NB4 (cell line): ENCODE measurements around the gene DNAH8.

ENCODE experiments used
- DNase-seq: peaks from one replicate; pipeline ENCODE4 v3.0.0; 2010; ENCODE audit warnings: low read depth
- H3K4me3 ChIP-seq: one replicate; pipeline ENCODE4 v1.5.1; 2011; ENCODE audit warnings: mild to moderate bottlenecking, low read depth, low read length, moderate library complexity
- CTCF ChIP-seq: IDR thresholded peaks from one replicate; pipeline ENCODE4 v1.5.1; 2012; ENCODE audit warnings: low read depth, low read length
- MAX ChIP-seq: IDR thresholded peaks from 2 replicates; pipeline ENCODE4 v1.6.1; 2011; ENCODE audit warnings: low read depth, low read length
- MYC ChIP-seq: IDR thresholded peaks from 2 replicates; pipeline ENCODE4 v1.6.1; 2011; ENCODE audit warnings: low read depth, low read length
- POLR2A ChIP-seq: IDR thresholded peaks from 2 replicates; pipeline ENCODE4 v1.6.1; 2011; ENCODE audit warnings: mild to moderate bottlenecking; ENCODE audit not compliant: insufficient read length; ENCODE audit errors: extremely low read depth

The DNAH8 gene

GRCh38 chr6:38929560-38929959, 214.4 kb downstream of the DNAH8 start:
- TF ChIP-seq MYC (no peak), MAX (no peak), POLR2A (no peak), CTCF (no peak)
- DNase-seq, result no peak
- no peak overlapping the region for H3K4me3 ChIP-seq

GRCh38 chr6:38933426-38933825, 218.3 kb downstream of the DNAH8 start:
- no peak overlapping the region for H3K4me3 ChIP-seq
- no peak for TF ChIP-seq MAX
- peak; percentile 21 for TF ChIP-seq CTCF
- DNase-seq, result peak; percentile 39

- TF ChIP-seq CTCF (no peak), MYC (no peak), POLR2A (no peak), MAX (no peak)
- no peak for DNase-seq
- H3K4me3 ChIP-seq, result no peak overlapping the region
These were observed 219.9 kb downstream of the DNAH8 start for GRCh38 chr6:38935051-38935450.

- TF ChIP-seq POLR2A (no peak), CTCF (no peak), MYC (no peak), MAX (no peak)
- DNase-seq, result no peak
- no peak overlapping the region for H3K4me3 ChIP-seq
These were observed 222.9 kb downstream of the DNAH8 start for GRCh38 chr6:38937839-38938613.

GRCh38 chr6:38938741-38939140, 223.6 kb downstream of the DNAH8 start:
- no peak overlapping the region for H3K4me3 ChIP-seq
- TF ChIP-seq CTCF (no peak), POLR2A (no peak), MAX (no peak), MYC (no peak)
- DNase-seq, result no peak

GRCh38 chr6:38942442-38942841, 227.3 kb downstream of the DNAH8 start:
- TF ChIP-seq CTCF (no peak), POLR2A (no peak), MYC (no peak), MAX (no peak)
- DNase-seq, result no peak
- H3K4me3 ChIP-seq, result no peak overlapping the region
